ENCODE results near the gene CCNI.
"Not testable (repeated sequence)": the region's sequence is repeated elsewhere in the genome, so short reads cannot be mapped to it uniquely, and the experiment has no call there.

CCNI gene

DNA sequence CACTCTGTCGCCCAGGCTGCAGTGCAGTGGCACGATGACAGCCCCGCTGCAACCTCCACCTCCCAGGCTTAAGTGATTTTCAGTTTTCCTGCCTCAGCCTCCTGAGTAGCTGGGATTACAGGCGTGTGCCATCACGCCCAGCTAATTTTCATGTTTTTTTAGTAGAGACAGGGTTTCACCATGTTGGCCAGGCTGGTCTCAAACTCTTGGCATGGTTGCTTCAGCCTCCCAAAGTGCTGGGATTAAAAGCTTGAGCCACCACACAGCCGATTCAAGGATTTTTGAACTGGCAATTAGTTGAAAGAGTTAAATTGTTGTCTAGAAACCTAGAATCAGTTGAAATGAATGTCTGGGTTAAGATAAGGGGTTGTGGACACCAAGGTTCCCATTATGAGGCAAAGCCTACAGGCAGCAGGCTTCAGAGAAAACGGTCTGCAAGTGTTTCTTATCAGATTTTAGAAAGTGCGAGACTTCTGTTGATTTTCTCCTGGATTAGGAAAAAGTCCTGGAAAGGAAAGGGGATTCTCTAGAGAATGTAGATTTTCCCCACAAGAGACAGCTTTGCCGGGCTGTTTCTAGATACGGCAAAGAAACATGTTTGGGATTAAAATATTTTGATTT lies 8.3 kb upstream of the CCNI start:
- ATAC-seq, result no peak
- TF ChIP-seq BACH2 (CRISPR knock-in tag; IDR thresholded peaks at IDR 0.05; ENCODE audit: borderline replicate concordance) (no peak), OSR1 (CRISPR knock-in tag; IDR thresholded peaks at IDR 0.05) (no peak), ZNF8 (CRISPR knock-in tag; IDR thresholded peaks at IDR 0.05) (no peak), ZFP30 (CRISPR knock-in tag; IDR thresholded peaks at IDR 0.05) (no peak), PATZ1 (CRISPR knock-in tag; IDR thresholded peaks at IDR 0.05; ENCODE audit: borderline replicate concordance) (no peak), CREB5 (CRISPR knock-in tag; IDR thresholded peaks at IDR 0.05; ENCODE audit: low read depth) (no peak), ZFP3 (CRISPR knock-in tag; IDR thresholded peaks at IDR 0.05) (no peak), TCF4 (CRISPR knock-in tag; IDR thresholded peaks at IDR 0.05; ENCODE audit: borderline replicate concordance) (no peak)

- TF ChIP-seq PPARA (CRISPR knock-in tag; IDR thresholded peaks at IDR 0.05; ENCODE audit: borderline replicate concordance), result no peak
- no peak for TF ChIP-seq PATZ1 (CRISPR knock-in tag; IDR thresholded peaks at IDR 0.05; ENCODE audit: borderline replicate concordance)
- TF ChIP-seq TCF4 (CRISPR knock-in tag; IDR thresholded peaks at IDR 0.05; ENCODE audit: borderline replicate concordance), result no peak
- no peak for TF ChIP-seq RARB (CRISPR knock-in tag; IDR thresholded peaks at IDR 0.05)
- TF ChIP-seq CSRNP3 (CRISPR knock-in tag; IDR thresholded peaks at IDR 0.05), result no peak
- no peak for ATAC-seq
Measured at GRCh38 chr4:77082886-77083608, 7.3 kb upstream of the CCNI start.

- ATAC-seq, result not testable (repeated sequence)
Measured at GRCh38 chr4:77080806-77081205, 5.0 kb upstream of the CCNI start.

DNA sequence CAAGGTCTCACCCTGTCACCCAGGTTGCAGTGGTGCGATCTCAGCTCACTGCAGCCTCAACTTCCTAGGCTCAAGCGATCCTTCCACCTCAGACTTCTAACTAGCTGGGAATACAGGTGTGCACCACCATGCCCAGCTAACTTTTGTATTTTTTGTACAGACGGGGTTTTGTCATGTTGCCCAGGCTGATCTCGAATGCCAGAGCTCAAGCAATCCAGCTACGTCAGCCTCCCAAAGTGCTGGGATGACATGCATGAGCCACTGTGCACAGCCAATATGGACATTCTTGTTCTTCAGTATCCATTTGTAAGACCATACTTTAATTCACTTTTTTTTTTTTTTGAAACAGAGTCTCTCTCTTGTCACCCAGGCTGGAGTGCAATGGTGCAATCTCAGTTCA lies 3.5 kb upstream of the CCNI start:
- no peak for ATAC-seq
- no peak for TF ChIP-seq TCF4 (CRISPR knock-in tag; IDR thresholded peaks at IDR 0.05; ENCODE audit: borderline replicate concordance)
- TF ChIP-seq ESRRG (CRISPR knock-in tag; IDR thresholded peaks at IDR 0.05), result no peak
- TF ChIP-seq, protein P1, sequence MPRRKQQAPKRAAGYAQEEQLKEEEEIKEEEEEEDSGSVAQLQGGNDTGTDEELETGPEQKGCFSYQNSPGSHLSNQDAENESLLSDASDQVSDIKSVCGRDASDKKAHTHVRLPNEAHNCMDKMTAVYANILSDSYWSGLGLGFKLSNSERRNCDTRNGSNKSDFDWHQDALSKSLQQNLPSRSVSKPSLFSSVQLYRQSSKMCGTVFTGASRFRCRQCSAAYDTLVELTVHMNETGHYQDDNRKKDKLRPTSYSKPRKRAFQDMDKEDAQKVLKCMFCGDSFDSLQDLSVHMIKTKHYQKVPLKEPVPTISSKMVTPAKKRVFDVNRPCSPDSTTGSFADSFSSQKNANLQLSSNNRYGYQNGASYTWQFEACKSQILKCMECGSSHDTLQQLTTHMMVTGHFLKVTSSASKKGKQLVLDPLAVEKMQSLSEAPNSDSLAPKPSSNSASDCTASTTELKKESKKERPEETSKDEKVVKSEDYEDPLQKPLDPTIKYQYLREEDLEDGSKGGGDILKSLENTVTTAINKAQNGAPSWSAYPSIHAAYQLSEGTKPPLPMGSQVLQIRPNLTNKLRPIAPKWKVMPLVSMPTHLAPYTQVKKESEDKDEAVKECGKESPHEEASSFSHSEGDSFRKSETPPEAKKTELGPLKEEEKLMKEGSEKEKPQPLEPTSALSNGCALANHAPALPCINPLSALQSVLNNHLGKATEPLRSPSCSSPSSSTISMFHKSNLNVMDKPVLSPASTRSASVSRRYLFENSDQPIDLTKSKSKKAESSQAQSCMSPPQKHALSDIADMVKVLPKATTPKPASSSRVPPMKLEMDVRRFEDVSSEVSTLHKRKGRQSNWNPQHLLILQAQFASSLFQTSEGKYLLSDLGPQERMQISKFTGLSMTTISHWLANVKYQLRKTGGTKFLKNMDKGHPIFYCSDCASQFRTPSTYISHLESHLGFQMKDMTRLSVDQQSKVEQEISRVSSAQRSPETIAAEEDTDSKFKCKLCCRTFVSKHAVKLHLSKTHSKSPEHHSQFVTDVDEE (CRISPR knock-in tag; IDR thresholded peaks at IDR 0.05), result no peak

GRCh38 chr4:77078401-77078800 lies 2.6 kb upstream of the CCNI start:
- TF ChIP-seq SNAI2 (CRISPR knock-in tag; IDR thresholded peaks at IDR 0.05), result no peak
- no peak for ATAC-seq

Measured in SK-N-SH treated with all-trans-retinoic acid at 6 μM for 48 hours (cell line).